Pons (tissue), 1 donor: ENCODE measurements around the gene TTYH1.

Source experiments
- DNase-seq: peaks from one replicate; pipeline ENCODE4 v3.0.0-alpha.2; 2016; ENCODE audit warnings: low spot score

Gene TTYH1

GRCh38 chr19:54422136-54422535, 6.9 kb downstream of the TTYH1 start:
- DNase-seq, result no peak

- DNase-seq, result no peak
Observed at GRCh38 chr19:54424201-54424600, 8.9 kb downstream of the TTYH1 start.

- no peak for DNase-seq
Observed at GRCh38 chr19:54424660-54425381, 9.6 kb downstream of the TTYH1 start.

- DNase-seq, result no peak
Observed at GRCh38 chr19:54425382-54425723, 10.1 kb downstream of the TTYH1 start.

GRCh38 chr19:54426291-54426931, 11.1 kb downstream of the TTYH1 start:
- DNase-seq, result no peak

- no peak for DNase-seq
Observed at GRCh38 chr19:54427586-54427985, 12.3 kb downstream of the TTYH1 start.

- DNase-seq, result no peak
Observed at GRCh38 chr19:54428323-54429175, 13.3 kb downstream of the TTYH1 start.

- no peak for DNase-seq
Observed at GRCh38 chr19:54429176-54429495, 13.9 kb downstream of the TTYH1 start.

- no peak for DNase-seq
Observed at GRCh38 chr19:54429545-54430227, 14.4 kb downstream of the TTYH1 start.

GRCh38 chr19:54430306-54431254, 15.3 kb downstream of the TTYH1 start:
- no peak for DNase-seq

GRCh38 chr19:54431255-54431838, 16.1 kb downstream of the TTYH1 start:
- DNase-seq, result no peak

- no peak for DNase-seq
Observed at GRCh38 chr19:54432144-54432738, 17.0 kb downstream of the TTYH1 start.

- DNase-seq, result no peak
Observed at GRCh38 chr19:54433697-54434096, 18.4 kb downstream of the TTYH1 start.

- DNase-seq, result peak; percentile 73
Observed at GRCh38 chr19:54434112-54434872, 19.0 kb downstream of the TTYH1 start.

GRCh38 chr19:54434873-54435214, 19.6 kb downstream of the TTYH1 start:
- no peak for DNase-seq

GRCh38 chr19:54435551-54436016, 20.3 kb downstream of the TTYH1 start:
- DNase-seq, result no peak

GRCh38 chr19:54436031-54436523, 20.8 kb downstream of the TTYH1 start:
- DNase-seq, result no peak

- DNase-seq, result no peak
Observed at GRCh38 chr19:54436628-54437252, 21.5 kb downstream of the TTYH1 start.
